Esophagus muscularis mucosa (tissue), 4 donors: Measurements from ENCODE around the gene SIAH2. TPM values are rescaled to one million over a fixed set of nuclear protein-coding genes. Genes with fewer than 3 reads are reported as not detected.

Experiments
- DNase-seq: peaks from one replicate; pipeline ENCODE4 v3.0.0-alpha.2; 2017; ENCODE audit errors: extremely low spot score
- H3K27ac ChIP-seq, 4 donors: fragments of 200-600 bp; sonication (generic); replicated peaks in 1 of 4; 1 replicate in 3 of 4; 2 replicates in 1 of 4; pipeline ENCODE4 v1.5.1; 2016 to 2019; ENCODE audit warnings: mild to moderate bottlenecking in 1 of 4
- H3K27me3 ChIP-seq, 4 donors: fragments of 200-600 bp; sonication (generic); one replicate each; pipeline versions ENCODE4 v1.5.1 to v1.6.0; 2016 to 2019
- H3K36me3 ChIP-seq, 4 donors: fragments of 200-600 bp; sonication (generic); one replicate each; pipeline ENCODE4 v1.5.1; 2016 to 2019
- H3K4me1 ChIP-seq, 4 donors: fragments of 200-600 bp; sonication (generic); one replicate each; pipeline ENCODE4 v1.5.1; 2016 to 2019
- H3K4me3 ChIP-seq, 4 donors: fragments of 200-600 bp; sonication (generic); 1 replicate in 2 of 4; 2 replicates in 2 of 4; pipeline ENCODE4 v1.5.1; 2016 to 2019; ENCODE audit warnings: mild to moderate bottlenecking in 4 of 4, moderate library complexity in 1 of 4
- H3K9me3 ChIP-seq, 4 donors: fragments of 200-600 bp; sonication (generic); 1 replicate in 3 of 4; 2 replicates in 1 of 4; pipeline ENCODE4 v1.5.1; 2016 to 2019
- EP300 ChIP-seq: sonication (generic); formaldehyde crosslinking; IDR thresholded peaks from one replicate; pipeline ENCODE4 v1.6.1; 2017; ENCODE audit warnings: antibody characterized with exemption
- POLR2A ChIP-seq: fragments of 450-650 bp; IDR thresholded peaks from one replicate; pipeline ENCODE4 v1.6.1; 2017; ENCODE audit warnings: antibody characterized with exemption, moderate library complexity, mild to moderate bottlenecking, low read depth
- POLR2AphosphoS5 ChIP-seq, 2 donors: sonication (generic); formaldehyde crosslinking; IDR thresholded peaks; one replicate each; pipeline ENCODE4 v1.6.1; 2017; ENCODE audit warnings: antibody characterized with exemption in 2 of 2
- WGBS: methylation state at CpG from one replicate; pipeline ENCODE4 v1.1.5; 2018; 5-methylcytosine and 5-hydroxymethylcytosine counted together
- intact Hi-C: fragments of 100-400 bp; cut with DNase I; formaldehyde crosslinking; loops from one replicate; pipeline ENCODE4 v1.15.1; 2023
- total RNA-seq, 4 donors: library from RNA; depleted of rRNA; stranded (reverse); fragments of >200 nt; gene quantifications; one replicate each; pipeline versions ENCODE4 v1.1.0 to v1.2.1, GENCODE V29; 2016
- TF ChIP-seq, protein P1 (sequence below), 3 experiments: fragments of 200-600 bp in 2 of 3; fragments of 450-650 bp in 1 of 3; sonication (generic) in 2 of 3; IDR thresholded peaks; one replicate each; pipeline ENCODE4 v1.5.1; 2017 to 2019; ENCODE audit warnings: antibody characterized with exemption in 3 of 3, mild to moderate bottlenecking in 2 of 3, moderate library complexity in 1 of 3

SIAH2 gene
- total RNA-seq, 4 donors from 2014 or later = 27.8 to 55.8 (median 43.3) TPM

DNA sequence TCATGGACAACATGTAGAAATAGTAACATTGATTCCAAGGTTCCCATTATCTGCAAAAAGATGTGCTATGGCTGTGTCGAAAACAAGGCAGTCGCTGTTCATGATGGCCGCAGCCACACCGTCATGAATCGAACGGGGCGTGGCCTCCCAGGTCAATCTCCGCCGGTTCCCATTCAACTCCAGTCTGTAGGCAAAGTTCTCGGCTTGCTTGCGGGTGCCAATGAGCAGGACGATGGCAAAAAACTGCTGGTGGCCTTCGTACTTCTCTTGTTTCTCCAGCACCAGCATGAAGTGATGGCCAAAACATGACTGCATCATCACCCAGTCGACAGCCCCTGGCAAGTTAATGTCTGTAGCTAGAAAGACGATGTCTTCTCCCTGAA is 20.8 kb downstream of the SIAH2 start:
- H3K4me3 ChIP-seq = no peak overlapping the region
- WGBS = 95% methylated on average over 14 of the region's 15 CpGs
- no peak for DNase-seq
- intact Hi-C loops = no loop called here
- H3K36me3 ChIP-seq = peaks cover 0 to 22% (median 16%) of the 10 kb centered on the region in 4 donors
- no peak for TF ChIP-seq POLR2AphosphoS5 (IDR thresholded peaks at IDR 0.05)
- TF ChIP-seq POLR2A = no peak
- TF ChIP-seq EP300 = no peak
- TF ChIP-seq, protein P1, sequence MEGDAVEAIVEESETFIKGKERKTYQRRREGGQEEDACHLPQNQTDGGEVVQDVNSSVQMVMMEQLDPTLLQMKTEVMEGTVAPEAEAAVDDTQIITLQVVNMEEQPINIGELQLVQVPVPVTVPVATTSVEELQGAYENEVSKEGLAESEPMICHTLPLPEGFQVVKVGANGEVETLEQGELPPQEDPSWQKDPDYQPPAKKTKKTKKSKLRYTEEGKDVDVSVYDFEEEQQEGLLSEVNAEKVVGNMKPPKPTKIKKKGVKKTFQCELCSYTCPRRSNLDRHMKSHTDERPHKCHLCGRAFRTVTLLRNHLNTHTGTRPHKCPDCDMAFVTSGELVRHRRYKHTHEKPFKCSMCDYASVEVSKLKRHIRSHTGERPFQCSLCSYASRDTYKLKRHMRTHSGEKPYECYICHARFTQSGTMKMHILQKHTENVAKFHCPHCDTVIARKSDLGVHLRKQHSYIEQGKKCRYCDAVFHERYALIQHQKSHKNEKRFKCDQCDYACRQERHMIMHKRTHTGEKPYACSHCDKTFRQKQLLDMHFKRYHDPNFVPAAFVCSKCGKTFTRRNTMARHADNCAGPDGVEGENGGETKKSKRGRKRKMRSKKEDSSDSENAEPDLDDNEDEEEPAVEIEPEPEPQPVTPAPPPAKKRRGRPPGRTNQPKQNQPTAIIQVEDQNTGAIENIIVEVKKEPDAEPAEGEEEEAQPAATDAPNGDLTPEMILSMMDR (IDR thresholded peaks at IDR 0.05) = no peak
- no peaks in the 10 kb centered on the region for H3K9me3 ChIP-seq
- H3K4me1 ChIP-seq = peaks cover 37 to 47% (median 42%) of the 10 kb centered on the region in 4 donors
- no peak overlapping the region for H3K27ac ChIP-seq
- no peaks in the 10 kb centered on the region for H3K27me3 ChIP-seq

DNA sequence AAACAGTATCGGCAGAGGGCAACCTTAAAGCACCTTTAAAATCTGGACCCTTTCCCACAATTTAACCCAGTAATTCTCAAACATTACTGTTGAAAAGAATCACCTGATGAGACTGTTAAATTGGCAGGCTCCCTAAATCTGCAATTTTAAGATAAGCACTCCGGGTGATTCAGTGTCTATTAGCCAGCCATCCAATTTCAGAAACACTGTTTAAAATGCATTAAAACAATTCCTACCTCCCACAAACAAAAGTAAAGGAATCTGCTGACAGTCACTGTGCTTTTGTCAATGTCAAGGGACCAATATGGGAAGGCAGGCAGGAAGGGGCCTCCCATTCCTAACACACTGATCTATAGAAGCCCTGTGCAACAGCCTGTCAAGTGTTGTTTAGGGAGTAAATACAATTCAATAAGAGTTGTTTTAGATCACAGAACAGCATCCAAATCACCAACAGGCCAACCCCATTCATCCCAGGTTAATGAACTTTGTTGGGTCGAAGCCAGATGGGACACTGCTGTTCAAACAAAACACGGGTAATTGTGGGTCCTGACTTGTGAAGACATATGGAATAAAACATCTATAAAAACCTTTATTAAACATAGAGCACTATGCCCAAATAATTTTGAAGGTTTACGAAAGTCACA is 21.4 kb downstream of the SIAH2 start:
- TF ChIP-seq, protein P1 (IDR thresholded peaks at IDR 0.05) = no peak
- TF ChIP-seq POLR2A (no peak), POLR2AphosphoS5 (IDR thresholded peaks at IDR 0.05) (no peak), EP300 (no peak)
- no peak for DNase-seq
- 72% methylated on average over 5 of the region's 5 CpGs for WGBS
- no peaks in the 10 kb centered on the region for H3K27me3 ChIP-seq
- peaks cover 0 to 22% (median 16%) of the 10 kb centered on the region in 4 donors for H3K36me3 ChIP-seq
- intact Hi-C loops = no loop called here
- no peak overlapping the region for H3K27ac ChIP-seq
- H3K4me1 ChIP-seq = peaks cover 32 to 44% (median 39%) of the 10 kb centered on the region in 4 donors
- no peaks in the 10 kb centered on the region for H3K9me3 ChIP-seq
- H3K4me3 ChIP-seq = no peak overlapping the region

DNA sequence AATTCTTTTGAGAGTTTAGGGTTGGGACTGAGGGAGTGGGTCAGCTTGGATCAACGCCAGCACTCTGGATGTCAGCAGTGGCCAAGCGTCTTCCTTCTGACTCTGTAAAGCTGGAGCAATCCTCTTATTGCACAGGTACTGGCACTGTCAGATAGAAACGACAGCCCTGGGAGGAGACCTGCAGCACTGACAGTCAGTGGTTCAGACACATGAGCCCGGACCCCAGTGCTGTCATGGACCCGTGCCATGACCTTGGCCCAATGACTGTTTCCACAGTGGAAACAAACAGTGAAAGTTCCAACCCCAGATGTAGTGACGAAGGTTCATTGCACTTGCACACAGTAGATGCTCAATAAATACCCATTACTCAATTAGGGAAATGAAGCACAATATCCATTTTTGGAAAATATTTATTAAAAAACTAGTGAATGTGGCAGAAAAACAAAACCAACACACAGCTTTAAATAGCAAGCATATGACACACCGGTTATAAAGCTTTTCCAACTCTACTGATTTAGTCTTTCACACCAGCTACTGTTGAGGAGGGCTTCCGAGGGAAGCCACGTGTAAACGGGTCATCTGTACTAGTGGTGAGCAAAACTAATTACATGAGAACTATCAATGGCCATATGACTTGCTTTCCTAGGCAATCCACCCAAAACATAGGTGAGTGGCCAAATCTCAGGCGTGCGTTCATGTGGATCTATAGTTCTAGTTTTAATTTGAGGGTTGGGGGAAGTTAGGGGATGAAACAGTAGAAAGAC is 22.1 kb downstream of the SIAH2 start:
- WGBS = 92% methylated on average over 12 of the region's 12 CpGs
- DNase-seq = no peak
- TF ChIP-seq, protein P1 (IDR thresholded peaks at IDR 0.05) = no peak
- TF ChIP-seq POLR2A (no peak), EP300 (no peak), POLR2AphosphoS5 (IDR thresholded peaks at IDR 0.05) (no peak)

DNA sequence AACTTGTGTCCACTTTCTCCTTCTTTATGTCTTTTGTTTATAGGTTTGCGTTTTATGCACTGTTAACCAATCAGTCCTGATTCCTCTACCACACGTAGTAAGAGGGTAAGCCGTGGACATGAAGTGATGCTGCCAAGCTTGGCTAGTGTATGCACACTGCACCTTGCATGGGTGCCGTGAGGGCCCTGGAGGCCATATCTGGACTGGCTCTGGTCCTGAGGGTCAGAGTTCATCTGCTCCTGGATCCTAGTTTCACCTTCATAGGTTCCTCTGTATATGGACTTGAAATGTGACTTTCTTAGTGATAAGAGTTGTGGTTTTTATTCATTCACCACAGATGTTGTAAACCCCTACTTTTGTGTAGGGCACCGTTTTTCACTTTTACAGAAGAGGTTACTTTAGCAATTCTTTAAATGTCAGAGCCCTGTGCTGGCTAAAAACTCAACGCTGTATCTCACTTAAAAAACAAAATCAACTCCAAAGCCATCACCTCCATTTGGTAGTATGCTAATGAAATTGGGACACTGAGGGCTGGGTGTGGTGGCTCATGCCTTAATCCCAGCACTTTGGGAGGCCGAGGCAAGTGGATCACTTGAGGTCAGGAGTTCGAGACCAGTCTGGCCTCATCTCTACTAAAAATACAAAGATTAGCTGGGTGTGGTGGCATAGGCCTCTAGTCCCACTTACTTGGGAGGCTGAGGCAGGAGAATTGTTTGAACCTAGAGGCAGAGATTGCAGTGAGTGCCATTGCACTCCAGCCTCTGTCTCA is 22.9 kb downstream of the SIAH2 start:
- 93% methylated on average over 8 of the region's 8 CpGs for WGBS

More for the DNA sequence above, 22.1 kb downstream of the SIAH2 start:
- peaks cover 0 to 22% (median 16%) of the 10 kb centered on the region in 4 donors for H3K36me3 ChIP-seq
- H3K9me3 ChIP-seq = no peaks in the 10 kb centered on the region
- no peak overlapping the region for H3K27ac ChIP-seq
- no peak overlapping the region for H3K4me3 ChIP-seq
- intact Hi-C loops = no loop called here
- H3K4me1 ChIP-seq = peaks cover 28 to 43% (median 34%) of the 10 kb centered on the region in 4 donors
- H3K27me3 ChIP-seq = no peaks in the 10 kb centered on the region

More for the DNA sequence above, 22.9 kb downstream of the SIAH2 start:
- H3K4me1 ChIP-seq = peaks cover 20 to 43% (median 26%) of the 10 kb centered on the region in 4 donors
- intact Hi-C loops = no loop called here
- H3K9me3 ChIP-seq = no peaks in the 10 kb centered on the region
- TF ChIP-seq POLR2A = no peak
- TF ChIP-seq POLR2AphosphoS5 (IDR thresholded peaks at IDR 0.05) = no peak
- TF ChIP-seq EP300 = no peak
- TF ChIP-seq, protein P1 (IDR thresholded peaks at IDR 0.05) = no peak
- H3K27me3 ChIP-seq = no peaks in the 10 kb centered on the region
- peaks cover 0 to 22% (median 16%) of the 10 kb centered on the region in 4 donors for H3K36me3 ChIP-seq
- no peak for DNase-seq
- no peak overlapping the region for H3K27ac ChIP-seq
- no peak overlapping the region for H3K4me3 ChIP-seq
